Esophagus muscularis mucosa (tissue), 3 donors: Measurements from ENCODE around the gene PLEKHA8.

Source experiments
- POLR2A ChIP-seq: fragments of 450-650 bp; IDR thresholded peaks from one replicate; pipeline ENCODE4 v1.6.1; 2017; ENCODE audit warnings: antibody characterized with exemption, moderate library complexity, mild to moderate bottlenecking, low read depth
- TF ChIP-seq, protein P1 (sequence below), 3 experiments: fragments of 200-600 bp in 2 of 3; fragments of 450-650 bp in 1 of 3; sonication (generic) in 2 of 3; IDR thresholded peaks; one replicate each; pipeline ENCODE4 v1.5.1; 2017 to 2019; ENCODE audit warnings: antibody characterized with exemption in 3 of 3, mild to moderate bottlenecking in 2 of 3, moderate library complexity in 1 of 3

DNA sequence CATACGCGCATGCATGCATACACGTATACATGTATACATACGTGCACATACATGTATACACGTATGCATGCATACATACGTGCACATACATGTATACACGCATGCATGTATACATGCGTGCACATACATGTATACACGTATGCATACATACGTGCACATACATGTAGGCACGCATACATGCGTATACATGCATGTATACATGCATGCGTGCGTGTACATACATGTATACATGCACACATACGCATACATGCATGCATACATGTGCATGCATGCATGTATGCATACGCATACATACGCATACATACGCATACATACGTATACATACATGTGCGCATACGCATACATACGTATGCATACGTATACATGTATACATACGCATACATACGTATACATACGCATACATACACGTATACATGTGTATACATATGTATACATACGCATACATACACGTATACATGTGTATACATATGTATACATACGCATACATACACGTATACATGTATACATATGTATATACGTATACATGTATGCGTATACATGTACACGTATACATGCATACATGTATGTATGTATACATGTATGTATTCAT is 87.6 kb downstream of the PLEKHA8 start:
- no peak for TF ChIP-seq POLR2A
- TF ChIP-seq, protein P1, sequence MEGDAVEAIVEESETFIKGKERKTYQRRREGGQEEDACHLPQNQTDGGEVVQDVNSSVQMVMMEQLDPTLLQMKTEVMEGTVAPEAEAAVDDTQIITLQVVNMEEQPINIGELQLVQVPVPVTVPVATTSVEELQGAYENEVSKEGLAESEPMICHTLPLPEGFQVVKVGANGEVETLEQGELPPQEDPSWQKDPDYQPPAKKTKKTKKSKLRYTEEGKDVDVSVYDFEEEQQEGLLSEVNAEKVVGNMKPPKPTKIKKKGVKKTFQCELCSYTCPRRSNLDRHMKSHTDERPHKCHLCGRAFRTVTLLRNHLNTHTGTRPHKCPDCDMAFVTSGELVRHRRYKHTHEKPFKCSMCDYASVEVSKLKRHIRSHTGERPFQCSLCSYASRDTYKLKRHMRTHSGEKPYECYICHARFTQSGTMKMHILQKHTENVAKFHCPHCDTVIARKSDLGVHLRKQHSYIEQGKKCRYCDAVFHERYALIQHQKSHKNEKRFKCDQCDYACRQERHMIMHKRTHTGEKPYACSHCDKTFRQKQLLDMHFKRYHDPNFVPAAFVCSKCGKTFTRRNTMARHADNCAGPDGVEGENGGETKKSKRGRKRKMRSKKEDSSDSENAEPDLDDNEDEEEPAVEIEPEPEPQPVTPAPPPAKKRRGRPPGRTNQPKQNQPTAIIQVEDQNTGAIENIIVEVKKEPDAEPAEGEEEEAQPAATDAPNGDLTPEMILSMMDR (IDR thresholded peaks at IDR 0.05): no peak
